Rectal smooth muscle tissue (tissue), 1 donor: Measurements from ENCODE around the gene KCNN3.

Experiments used
- H3K27ac ChIP-seq: one replicate; pipeline ENCODE4 v1.7.0; 2013; ENCODE audit warnings: low read depth, low read length, inconsistent platforms
- H3K27me3 ChIP-seq: one replicate; pipeline ENCODE4 v1.7.0; 2013; ENCODE audit warnings: low read length; ENCODE audit not compliant: control insufficient read depth, insufficient read depth
- H3K36me3 ChIP-seq: one replicate; pipeline ENCODE4 v1.7.0; 2013; ENCODE audit warnings: low read length; ENCODE audit not compliant: control insufficient read depth, insufficient read depth
- H3K4me1 ChIP-seq: one replicate; pipeline ENCODE4 v1.7.0; 2013; ENCODE audit warnings: low read length; ENCODE audit not compliant: control insufficient read depth, insufficient read depth
- H3K4me3 ChIP-seq: one replicate; pipeline ENCODE4 v1.7.0; 2013; ENCODE audit warnings: low read length
- H3K9ac ChIP-seq: one replicate; pipeline ENCODE4 v1.7.0; 2013; ENCODE audit warnings: low read length

Gene KCNN3

DNA sequence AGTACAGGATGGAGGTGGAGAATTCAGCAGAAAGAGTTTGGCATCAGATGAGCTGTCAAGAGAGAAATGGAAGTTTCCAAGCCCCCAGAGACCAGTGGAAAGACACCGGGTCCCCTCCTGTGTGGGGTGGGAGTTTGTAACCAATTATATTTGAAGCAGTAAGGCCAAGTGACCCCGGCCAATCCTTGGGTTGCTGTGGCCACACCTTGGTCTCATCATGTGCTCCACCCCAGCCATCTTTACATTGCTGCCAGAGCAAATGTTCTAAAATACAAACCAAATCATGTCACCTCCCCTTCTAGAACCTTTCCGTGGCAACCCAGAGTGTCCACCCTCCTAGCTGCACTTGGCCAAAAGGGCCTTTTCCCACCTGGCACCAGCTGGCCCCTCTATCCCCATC, 86.1 kb downstream of the KCNN3 start:
- H3K4me3 ChIP-seq = no peak overlapping the region
- H3K4me1 ChIP-seq = no peaks in the 10 kb centered on the region
- no peak overlapping the region for H3K9ac ChIP-seq
- no peak overlapping the region for H3K27ac ChIP-seq
- no peaks in the 10 kb centered on the region for H3K36me3 ChIP-seq
- no peaks in the 10 kb centered on the region for H3K27me3 ChIP-seq

- Histone ChIP-seq H3K4me1 (no peaks in the 10 kb centered on the region), H3K27me3 (no peaks in the 10 kb centered on the region), H3K4me3 (no peak overlapping the region), H3K9ac (no peak overlapping the region), H3K27ac (no peak overlapping the region), H3K36me3 (no peaks in the 10 kb centered on the region)
Measured at GRCh38 chr1:154780541-154780940, 89.5 kb downstream of the KCNN3 start.

GRCh38 chr1:154779551-154780189, 90.4 kb downstream of the KCNN3 start:
- H3K9ac ChIP-seq = no peak overlapping the region
- H3K36me3 ChIP-seq = no peaks in the 10 kb centered on the region
- no peak overlapping the region for H3K27ac ChIP-seq
- no peaks in the 10 kb centered on the region for H3K27me3 ChIP-seq
- no peaks in the 10 kb centered on the region for H3K4me1 ChIP-seq
- no peak overlapping the region for H3K4me3 ChIP-seq

- no peak overlapping the region for H3K9ac ChIP-seq
- H3K36me3 ChIP-seq = no peaks in the 10 kb centered on the region
- no peaks in the 10 kb centered on the region for H3K27me3 ChIP-seq
- H3K4me1 ChIP-seq = no peaks in the 10 kb centered on the region
- H3K27ac ChIP-seq = no peak overlapping the region
- no peak overlapping the region for H3K4me3 ChIP-seq
Measured at GRCh38 chr1:154778944-154779343, 91.1 kb downstream of the KCNN3 start.

DNA sequence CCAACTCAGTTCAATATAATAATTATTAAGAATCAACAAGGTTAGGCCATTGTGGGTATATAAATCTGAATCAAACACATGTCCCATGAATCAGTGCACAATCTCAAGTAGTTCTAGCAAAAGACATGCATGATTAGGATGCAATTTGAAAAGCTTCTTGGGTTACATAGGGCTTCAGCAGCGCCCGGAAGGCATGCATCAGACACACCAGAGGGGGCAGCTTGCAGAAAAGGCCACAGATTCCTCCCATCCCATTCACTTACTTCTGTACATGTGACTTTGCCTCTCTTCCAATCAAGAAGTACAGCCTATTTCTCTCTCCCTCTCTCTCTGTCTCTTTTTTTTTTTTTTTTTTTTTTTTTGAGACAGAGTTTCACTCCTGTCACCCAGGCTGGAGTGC, 91.8 kb downstream of the KCNN3 start:
- no peaks in the 10 kb centered on the region for H3K27me3 ChIP-seq
- H3K27ac ChIP-seq = no peak overlapping the region
- no peak overlapping the region for H3K9ac ChIP-seq
- no peak overlapping the region for H3K4me3 ChIP-seq
- no peaks in the 10 kb centered on the region for H3K36me3 ChIP-seq
- no peaks in the 10 kb centered on the region for H3K4me1 ChIP-seq

GRCh38 chr1:154777781-154778180, 92.3 kb downstream of the KCNN3 start:
- no peak overlapping the region for H3K27ac ChIP-seq
- no peak overlapping the region for H3K9ac ChIP-seq
- no peak overlapping the region for H3K4me3 ChIP-seq
- H3K36me3 ChIP-seq = no peaks in the 10 kb centered on the region
- no peaks in the 10 kb centered on the region for H3K4me1 ChIP-seq
- no peaks in the 10 kb centered on the region for H3K27me3 ChIP-seq

- Histone ChIP-seq H3K27me3 (no peaks in the 10 kb centered on the region), H3K9ac (no peak overlapping the region), H3K4me3 (no peak overlapping the region), H3K4me1 (no peaks in the 10 kb centered on the region), H3K36me3 (no peaks in the 10 kb centered on the region), H3K27ac (no peak overlapping the region)
Measured at GRCh38 chr1:154777154-154777553, 92.9 kb downstream of the KCNN3 start.

- H3K27ac ChIP-seq = no peak overlapping the region
- H3K36me3 ChIP-seq = no peaks in the 10 kb centered on the region
- no peaks in the 10 kb centered on the region for H3K4me1 ChIP-seq
- H3K9ac ChIP-seq = no peak overlapping the region
- H3K27me3 ChIP-seq = no peaks in the 10 kb centered on the region
- no peak overlapping the region for H3K4me3 ChIP-seq
Measured at GRCh38 chr1:154775621-154776605, 94.2 kb downstream of the KCNN3 start.

GRCh38 chr1:154774175-154774855, 95.8 kb downstream of the KCNN3 start:
- no peak overlapping the region for H3K27ac ChIP-seq
- no peaks in the 10 kb centered on the region for H3K36me3 ChIP-seq
- H3K4me1 ChIP-seq = no peaks in the 10 kb centered on the region
- H3K9ac ChIP-seq = no peak overlapping the region
- H3K27me3 ChIP-seq = no peaks in the 10 kb centered on the region
- H3K4me3 ChIP-seq = no peak overlapping the region

- Histone ChIP-seq H3K27ac (no peak overlapping the region), H3K27me3 (no peaks in the 10 kb centered on the region), H3K4me3 (no peak overlapping the region), H3K36me3 (no peaks in the 10 kb centered on the region), H3K9ac (no peak overlapping the region), H3K4me1 (peaks cover under 1% of the 10 kb centered on the region)
Measured at GRCh38 chr1:154773551-154773950, 96.5 kb downstream of the KCNN3 start.

GRCh38 chr1:154772606-154773506, 97.2 kb downstream of the KCNN3 start:
- Histone ChIP-seq H3K4me1 (peaks cover 7% of the 10 kb centered on the region), H3K4me3 (no peak overlapping the region), H3K9ac (no peak overlapping the region), H3K36me3 (no peaks in the 10 kb centered on the region), H3K27me3 (no peaks in the 10 kb centered on the region), H3K27ac (no peak overlapping the region)

DNA sequence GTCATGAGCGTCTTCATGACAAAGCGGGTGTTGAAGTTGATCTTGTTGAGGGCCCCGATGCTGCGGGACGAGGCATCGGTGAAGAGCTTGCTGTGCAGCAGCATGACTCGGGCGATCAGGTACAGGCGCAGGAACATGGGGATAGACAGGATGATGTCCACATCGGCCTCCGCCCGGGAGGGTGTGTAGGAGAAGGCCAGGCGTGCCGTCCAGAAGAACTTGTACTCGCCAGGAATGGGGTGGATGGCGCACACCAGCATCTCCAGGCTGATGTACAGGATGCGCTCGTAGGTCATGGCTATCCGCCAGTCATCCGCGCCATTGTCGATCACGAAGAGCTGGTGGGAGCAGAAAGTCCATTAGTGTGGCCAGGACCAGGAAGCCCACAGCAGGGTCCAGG, 98.0 kb downstream of the KCNN3 start:
- Histone ChIP-seq H3K4me3 (no peak overlapping the region), H3K36me3 (no peaks in the 10 kb centered on the region), H3K4me1 (peaks cover 12% of the 10 kb centered on the region), H3K27ac (no peak overlapping the region), H3K9ac (no peak overlapping the region), H3K27me3 (no peaks in the 10 kb centered on the region)
